B cell (primary cell): Measurements from ENCODE around the gene INA. TPM values are rescaled to one million over a fixed set of nuclear protein-coding genes. Genes with fewer than 3 reads are reported as not detected.

Source experiments
- ATAC-seq: fragments of 200-7000 bp; cut with Tn5 transposase; one replicate; pipeline ENCODE4 v1.10.0; 2021; ENCODE audit warnings: low read depth, mild to moderate bottlenecking, moderate number of reproducible peaks, moderate library complexity
- CTCF ChIA-PET: fragments of 350-600 bp; sonication (Branson Sonifier 250); formaldehyde crosslinking; loops from one replicate; lab custom pipeline; 2021; ENCODE audit warnings: antibody characterized with exemption, inconsistent platforms; lab: Charles Lee
- POLR2A ChIA-PET: fragments of 350-600 bp; sonication (Branson Sonifier 250); formaldehyde crosslinking; loops from one replicate; lab custom pipeline; 2021; ENCODE audit warnings: antibody characterized with exemption; lab: Charles Lee
- DNase-seq: peaks from one replicate; pipeline ENCODE4 v3.0.0; 2013
- H2AFZ ChIP-seq: 2 replicates; pipeline ENCODE4 v1.6.1; 2012; ENCODE audit warnings: mild to moderate bottlenecking, low read depth, low read length; ENCODE audit not compliant: insufficient read depth, poor library complexity, severe bottlenecking
- H3K27ac ChIP-seq, 2 donors: 1 replicate in 1 of 2; 2 replicates in 1 of 2; pipeline ENCODE4 v1.5.1; 2012 to 2013; ENCODE audit warnings: low read length in 2 of 2, mild to moderate bottlenecking in 2 of 2, moderate library complexity in 1 of 2
- H3K27me3 ChIP-seq, 4 experiments: fragments of 200-600 bp in 1 of 4; sonication (generic) in 1 of 4; replicated peaks in 1 of 4; 1 replicate in 2 of 4; 2 replicates in 2 of 4; pipeline versions ENCODE4 v1.6.1 to v1.7.0; 2013 to 2016; ENCODE audit warnings: low read length in 3 of 4, mild to moderate bottlenecking in 2 of 4, mixed read lengths in 1 of 4, moderate library complexity in 1 of 4; ENCODE audit not compliant: insufficient read depth in 4 of 4, control insufficient read depth in 3 of 4; ENCODE audit errors: control extremely low read depth in 1 of 4
- H3K36me3 ChIP-seq, 2 experiments: replicated peaks in 1 of 2; 1 replicate in 1 of 2; 2 replicates in 1 of 2; pipeline versions ENCODE4 v1.6.1 to v1.7.1; 2013; ENCODE audit warnings: low read length in 1 of 2; ENCODE audit not compliant: insufficient read depth in 2 of 2, control insufficient read depth in 1 of 2; ENCODE audit errors: control extremely low read depth in 1 of 2, extremely low read depth in 1 of 2
- H3K4me1 ChIP-seq, 2 donors: fragments of 200-600 bp in 1 of 2; sonication (generic) in 1 of 2; 1 replicate in 1 of 2; 2 replicates in 1 of 2; pipeline versions ENCODE4 v1.5.1 to v1.6.1; 2013 to 2017; ENCODE audit warnings: low read length in 2 of 2; ENCODE audit not compliant: control insufficient read depth in 2 of 2, insufficient read depth in 2 of 2
- H3K4me2 ChIP-seq: replicated peaks from 2 replicates; pipeline ENCODE3; 2012; ENCODE audit warnings: mild to moderate bottlenecking, low read depth, low read length; ENCODE audit not compliant: poor library complexity, severe bottlenecking
- H3K4me3 ChIP-seq, 5 experiments: fragments of 200-600 bp in 1 of 5; sonication (generic) in 1 of 5; 1 replicate in 3 of 5; 2 replicates in 2 of 5; pipeline versions ENCODE4 v1.5.1 to v1.7.0; 2011 to 2016; ENCODE audit warnings: low read length in 4 of 5, mild to moderate bottlenecking in 4 of 5, low read depth in 2 of 5, control low read depth in 1 of 5, moderate library complexity in 1 of 5; ENCODE audit not compliant: insufficient read depth in 1 of 5; ENCODE audit errors: control extremely low read depth in 1 of 5, extremely low read depth in 1 of 5
- H3K79me2 ChIP-seq: fragments of 200-600 bp; sonication (generic); one replicate; pipeline ENCODE4 v1.6.0; 2016; ENCODE audit warnings: low read length; ENCODE audit not compliant: control insufficient read depth, insufficient read depth
- H3K9ac ChIP-seq: fragments of 200-600 bp; sonication (generic); 2 replicates; pipeline ENCODE4 v1.6.1; 2017; ENCODE audit warnings: mild to moderate bottlenecking, low read length, moderate library complexity
- H3K9me3 ChIP-seq, 3 donors: one replicate each; pipeline versions ENCODE4 v1.6.1 to v1.7.1; 2013; ENCODE audit warnings: low read length in 2 of 3; ENCODE audit not compliant: control insufficient read depth in 2 of 3, insufficient read depth in 1 of 3; ENCODE audit errors: control extremely low read depth in 1 of 3
- H4K20me1 ChIP-seq: 2 replicates; pipeline ENCODE4 v1.6.0; 2012; ENCODE audit warnings: mild to moderate bottlenecking, low read length; ENCODE audit not compliant: insufficient read depth, control insufficient read depth, poor library complexity, severe bottlenecking
- H3K27ac Mint-ChIP-seq: one replicate; pipeline ENCODE4 v1.8.0; 2021; ENCODE audit warnings: mixed read lengths
- H3K27me3 Mint-ChIP-seq: one replicate; pipeline ENCODE4 v1.8.0; 2021; ENCODE audit warnings: mixed read lengths
- H3K4me1 Mint-ChIP-seq: one replicate; pipeline ENCODE4 v1.8.0; 2021; ENCODE audit warnings: mixed read lengths
- H3K4me3 Mint-ChIP-seq: one replicate; pipeline ENCODE4 v1.8.0; 2021; ENCODE audit warnings: mixed read lengths
- H3K9me3 Mint-ChIP-seq: one replicate; pipeline ENCODE4 v1.8.0; 2022; ENCODE audit warnings: mixed read lengths; ENCODE audit not compliant: insufficient read depth
- EZH2 ChIP-seq: IDR thresholded peaks from 2 replicates; pipeline ENCODE4 v1.6.1; 2012; ENCODE audit warnings: borderline replicate concordance, low read depth, mild to moderate bottlenecking, moderate library complexity, low read length; ENCODE audit not compliant: insufficient read depth, poor library complexity, severe bottlenecking
- WGBS: methylation state at CpG from one replicate; pipeline ENCODE4 v1.1.5; 2013; ENCODE audit warnings: missing lambda C conversion rate; ENCODE audit not compliant: insufficient coverage; 5-methylcytosine and 5-hydroxymethylcytosine counted together
- intact Hi-C: fragments of 100-400 bp; cut with micrococcal nuclease; formaldehyde crosslinking; loops from one replicate; pipeline ENCODE4 v1.10.0; 2022
- polyA plus RNA-seq: library from polyadenylated mRNA; depleted of rRNA; stranded (reverse); fragments of >200 nt; gene quantifications from 2 replicates; pipeline ENCODE4 v1.2.3, GENCODE V29; 2012
- total RNA-seq, 2 donors: library from RNA; stranded (reverse); fragments of 120-200 nt in 1 of 2; gene quantifications; 1 replicate in 1 of 2; 2 replicates in 1 of 2; pipeline versions ENCODE4 v1.2.3 to v1.2.4, GENCODE V29; 2013 to 2022
- TF ChIP-seq, protein P1 (sequence below): fragments of 200-600 bp; IDR thresholded peaks from one replicate; pipeline ENCODE4 v1.8.0; 2022; ENCODE audit warnings: antibody characterized with exemption, mild to moderate bottlenecking

Gene INA
- total and polyA plus RNA-seq, 2 donors (not counting 1 experiment from before 2014, with no cell fraction given) = 0.03 TPM; not detected in 1

DNA sequence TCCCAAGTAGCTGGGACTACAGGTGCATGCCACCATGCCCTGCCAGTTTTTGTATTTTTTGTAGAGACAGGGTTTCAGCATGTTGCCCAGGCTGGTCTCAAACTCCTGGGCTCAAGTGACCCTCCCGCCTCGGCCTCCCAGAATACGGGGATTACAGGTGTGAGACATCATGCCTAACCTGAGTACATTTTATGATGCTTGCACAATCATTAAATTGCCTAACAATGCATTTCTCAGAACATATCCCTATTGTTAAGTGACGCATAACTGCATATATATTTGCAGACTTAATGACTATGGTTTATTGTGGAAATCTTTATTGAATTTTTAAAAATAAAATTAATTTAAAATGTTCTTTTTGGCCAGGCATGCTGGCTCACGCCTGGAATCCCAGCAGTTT, 30.7 kb downstream of the INA start:
- H3K9me3 ChIP-seq = no peaks in the 10 kb centered on the region
- no peak overlapping the region for H3K27ac ChIP-seq
- POLR2A ChIA-PET = no interaction called here
- no peak for DNase-seq
- no peaks in the 10 kb centered on the region for H3K27me3 ChIP-seq
- no peak overlapping the region for H2AFZ ChIP-seq
- H3K9ac ChIP-seq = no peak overlapping the region
- no peaks in the 10 kb centered on the region for H4K20me1 ChIP-seq
- CTCF ChIA-PET = no interaction called here
- no peak for ATAC-seq
- no peak overlapping the region for H3K4me3 ChIP-seq
- Mint-ChIP-seq H3K4me1 (no peaks in the 10 kb centered on the region), H3K27ac (no peak overlapping the region), H3K9me3 (no peaks in the 10 kb centered on the region), H3K4me3 (no peak overlapping the region), H3K27me3 (no peaks in the 10 kb centered on the region)
- peaks cover 4 to 25% of the 10 kb centered on the region in 2 experiments for H3K36me3 ChIP-seq
- no peaks in the 10 kb centered on the region for H3K4me1 ChIP-seq
- 100% methylated on average over 3 of the region's 5 CpGs for WGBS
- H3K4me2 ChIP-seq = no peak overlapping the region
- no peak for TF ChIP-seq EZH2
- TF ChIP-seq, protein P1, sequence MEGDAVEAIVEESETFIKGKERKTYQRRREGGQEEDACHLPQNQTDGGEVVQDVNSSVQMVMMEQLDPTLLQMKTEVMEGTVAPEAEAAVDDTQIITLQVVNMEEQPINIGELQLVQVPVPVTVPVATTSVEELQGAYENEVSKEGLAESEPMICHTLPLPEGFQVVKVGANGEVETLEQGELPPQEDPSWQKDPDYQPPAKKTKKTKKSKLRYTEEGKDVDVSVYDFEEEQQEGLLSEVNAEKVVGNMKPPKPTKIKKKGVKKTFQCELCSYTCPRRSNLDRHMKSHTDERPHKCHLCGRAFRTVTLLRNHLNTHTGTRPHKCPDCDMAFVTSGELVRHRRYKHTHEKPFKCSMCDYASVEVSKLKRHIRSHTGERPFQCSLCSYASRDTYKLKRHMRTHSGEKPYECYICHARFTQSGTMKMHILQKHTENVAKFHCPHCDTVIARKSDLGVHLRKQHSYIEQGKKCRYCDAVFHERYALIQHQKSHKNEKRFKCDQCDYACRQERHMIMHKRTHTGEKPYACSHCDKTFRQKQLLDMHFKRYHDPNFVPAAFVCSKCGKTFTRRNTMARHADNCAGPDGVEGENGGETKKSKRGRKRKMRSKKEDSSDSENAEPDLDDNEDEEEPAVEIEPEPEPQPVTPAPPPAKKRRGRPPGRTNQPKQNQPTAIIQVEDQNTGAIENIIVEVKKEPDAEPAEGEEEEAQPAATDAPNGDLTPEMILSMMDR = no peak
- intact Hi-C loops = no loop called here
- H3K79me2 ChIP-seq = no peaks in the 10 kb centered on the region

DNA sequence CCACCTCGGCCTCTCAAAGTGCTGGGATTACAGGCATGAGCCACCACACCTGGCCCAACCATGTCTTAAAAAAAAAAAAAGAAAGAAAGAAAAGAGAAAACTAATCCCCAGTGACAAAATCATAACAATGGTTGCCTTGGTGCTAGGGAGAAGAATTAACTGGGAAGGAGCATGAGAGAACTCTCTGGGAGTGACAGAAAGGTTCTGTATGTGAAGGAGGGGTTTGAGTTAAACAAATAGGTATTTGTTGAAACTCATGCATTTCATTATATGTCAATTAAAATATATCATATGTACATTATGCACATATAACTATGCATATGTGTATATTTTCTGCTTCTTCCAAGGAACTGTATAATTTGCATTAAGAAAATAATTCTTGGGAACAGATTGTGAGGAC, 33.3 kb downstream of the INA start:
- Histone ChIP-seq H3K9ac (no peak overlapping the region), H3K4me1 (no peaks in the 10 kb centered on the region), H3K27me3 (no peaks in the 10 kb centered on the region), H3K9me3 (no peaks in the 10 kb centered on the region), H4K20me1 (no peaks in the 10 kb centered on the region), H2AFZ (no peak overlapping the region), H3K4me3 (no peak overlapping the region), H3K4me2 (no peak overlapping the region), H3K27ac (no peak overlapping the region), H3K36me3 (peaks cover 4 to 32% of the 10 kb centered on the region in 2 experiments), H3K79me2 (no peaks in the 10 kb centered on the region)
- intact Hi-C loops = no loop called here
- WGBS = no CpG with 5 or more reads among the region's 1 CpG
- ATAC-seq = no peak
- no peak for TF ChIP-seq EZH2
- TF ChIP-seq, protein P1 = no peak
- ChIA-PET POLR2A (no interaction called here), CTCF (no interaction called here)
- Mint-ChIP-seq H3K4me1 (no peaks in the 10 kb centered on the region), H3K9me3 (no peaks in the 10 kb centered on the region), H3K27me3 (no peaks in the 10 kb centered on the region), H3K4me3 (no peak overlapping the region), H3K27ac (no peak overlapping the region)
- no peak for DNase-seq
